Chondrocyte (in vitro differentiated cells): ENCODE data around the gene PRPF39. TPM values are rescaled to one million over a fixed set of nuclear protein-coding genes. Genes with fewer than 3 reads are reported as not detected.

Experiments
- DNase-seq: peaks from one replicate; pipeline ENCODE4 v3.0.0; 2021; ENCODE audit warnings: mixed read lengths, low spot score
- H3K27ac Mint-ChIP-seq: one replicate; pipeline ENCODE4 v1.8.0; 2021; ENCODE audit warnings: mild to moderate bottlenecking, moderate library complexity, mixed read lengths; ENCODE audit not compliant: unreplicated experiment
- H3K27me3 Mint-ChIP-seq: 2 replicates; pipeline ENCODE4 v1.8.0; 2021; ENCODE audit warnings: low read depth, mixed read lengths
- H3K36me3 Mint-ChIP-seq: 2 replicates; pipeline ENCODE4 v1.8.0; 2021; ENCODE audit warnings: low read depth, mixed read lengths
- H3K4me1 Mint-ChIP-seq: 2 replicates; pipeline ENCODE4 v1.8.0; 2021; ENCODE audit warnings: low read depth, mild to moderate bottlenecking, mixed read lengths
- H3K4me3 Mint-ChIP-seq: one replicate; pipeline ENCODE4 v1.8.0; 2021; ENCODE audit warnings: mild to moderate bottlenecking, moderate library complexity, mixed read lengths; ENCODE audit not compliant: unreplicated experiment
- H3K9me3 Mint-ChIP-seq: 2 replicates; pipeline ENCODE4 v1.8.0; 2021; ENCODE audit warnings: low read depth, mixed read lengths
- CTCF ChIP-seq: fragments of 200-600 bp; sonication (generic); IDR thresholded peaks from 2 replicates; pipeline ENCODE4 v1.5.0; 2021; ENCODE audit warnings: antibody characterized with exemption, mild to moderate bottlenecking, moderate library complexity
- total RNA-seq: library from RNA; stranded (reverse); gene quantifications from 3 replicates; pipeline ENCODE4 v1.2.1, GENCODE V29; 2021

PRPF39 gene
- total RNA-seq, 1 donor from 2014 or later: 37.1 TPM

DNA sequence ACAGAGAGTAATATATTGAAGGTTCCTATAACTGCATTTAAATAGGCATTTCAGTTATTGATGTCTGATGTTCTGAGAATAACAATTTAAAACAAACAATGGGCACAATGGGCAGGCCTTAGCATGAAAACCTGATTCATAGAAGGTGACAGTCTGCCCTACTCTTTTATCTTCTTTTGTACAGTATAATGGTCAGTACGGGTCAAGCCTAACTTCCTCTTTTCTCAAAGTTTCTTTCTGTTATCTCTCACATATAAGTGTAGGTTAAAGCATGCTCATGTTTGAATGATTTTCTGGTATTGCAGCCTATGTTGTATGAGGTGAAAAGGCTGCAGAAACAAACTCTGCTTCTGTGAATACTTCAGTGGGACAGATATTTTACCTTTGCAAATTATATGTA is 36.2 kb downstream of the PRPF39 start:
- Mint-ChIP-seq H3K27ac (no peak overlapping the region), H3K36me3 (peaks cover 33% of the 10 kb centered on the region), H3K27me3 (no peaks in the 10 kb centered on the region), H3K4me3 (no peak overlapping the region), H3K9me3 (no peaks in the 10 kb centered on the region), H3K4me1 (no peaks in the 10 kb centered on the region)
- TF ChIP-seq CTCF: no peak
- no peak for DNase-seq

DNA sequence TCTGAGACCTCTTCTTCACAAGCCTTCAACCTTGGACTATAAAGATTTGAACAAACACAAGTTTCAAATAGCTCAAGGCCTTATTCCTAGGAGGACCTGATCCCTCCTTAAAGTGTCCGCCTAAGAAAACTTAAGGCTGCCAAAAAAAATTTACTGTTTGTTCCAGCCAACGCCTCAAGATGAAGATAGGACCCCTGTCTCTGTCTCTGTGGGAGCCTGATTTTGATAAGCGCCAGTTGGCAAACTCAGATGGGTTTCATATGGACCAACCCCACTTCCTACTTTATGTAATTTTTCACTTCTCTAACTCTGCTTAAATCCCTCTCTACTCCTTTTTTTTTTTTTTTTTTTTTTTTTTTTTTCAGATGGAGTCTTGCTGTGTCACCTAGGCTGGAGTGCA is 39.4 kb downstream of the PRPF39 start:
- no peak for DNase-seq

GRCh38 chr14:45125754-45126153 is 41.8 kb downstream of the PRPF39 start:
- H3K27me3 Mint-ChIP-seq: no peaks in the 10 kb centered on the region
- peaks cover 14% of the 10 kb centered on the region for H3K4me1 Mint-ChIP-seq
- H3K4me3 Mint-ChIP-seq: no peak overlapping the region
- H3K36me3 Mint-ChIP-seq: peaks cover 20% of the 10 kb centered on the region
- no peak for TF ChIP-seq CTCF
- H3K9me3 Mint-ChIP-seq: no peaks in the 10 kb centered on the region
- no peak overlapping the region for H3K27ac Mint-ChIP-seq
- DNase-seq: no peak

More for the DNA sequence above, 39.4 kb downstream of the PRPF39 start:
- H3K27me3 Mint-ChIP-seq: no peaks in the 10 kb centered on the region
- peaks cover 2% of the 10 kb centered on the region for H3K4me1 Mint-ChIP-seq
- H3K27ac Mint-ChIP-seq: no peak overlapping the region
- no peak overlapping the region for H3K4me3 Mint-ChIP-seq
- TF ChIP-seq CTCF: no peak
- H3K36me3 Mint-ChIP-seq: peaks cover 34% of the 10 kb centered on the region
- no peaks in the 10 kb centered on the region for H3K9me3 Mint-ChIP-seq

- H3K4me1 Mint-ChIP-seq: peaks cover 39% of the 10 kb centered on the region
- no peak overlapping the region for H3K27ac Mint-ChIP-seq
- no peak overlapping the region for H3K4me3 Mint-ChIP-seq
- no peaks in the 10 kb centered on the region for H3K27me3 Mint-ChIP-seq
- H3K9me3 Mint-ChIP-seq: no peaks in the 10 kb centered on the region
- H3K36me3 Mint-ChIP-seq: peaks cover 9% of the 10 kb centered on the region
- DNase-seq: no peak
- TF ChIP-seq CTCF: no peak
Observed at GRCh38 chr14:45128963-45129629, 45.2 kb downstream of the PRPF39 start.

DNA sequence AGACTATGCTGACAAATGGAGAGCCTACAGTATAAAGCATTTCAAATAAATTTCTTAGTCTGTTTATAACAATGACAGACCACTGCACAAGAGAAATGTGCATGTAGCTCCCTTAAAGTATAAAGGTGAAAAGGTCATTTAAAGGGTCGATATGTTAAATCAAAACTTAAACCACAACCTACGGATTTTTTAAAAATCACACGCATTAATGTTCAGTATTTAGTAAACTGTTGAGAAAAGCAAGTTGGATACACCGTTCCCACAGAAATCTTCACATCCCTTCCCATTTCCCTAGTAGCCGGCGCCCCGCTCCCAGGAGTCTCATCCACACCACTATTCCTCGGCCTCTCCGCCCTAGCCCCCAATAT is 49.8 kb downstream of the PRPF39 start:
- TF ChIP-seq CTCF: no peak
- no peak for DNase-seq
- H3K36me3 Mint-ChIP-seq: peaks cover 1% of the 10 kb centered on the region
- H3K4me1 Mint-ChIP-seq: peaks cover 59% of the 10 kb centered on the region
- H3K4me3 Mint-ChIP-seq: peak overlapping the region; percentile 100
- no peaks in the 10 kb centered on the region for H3K27me3 Mint-ChIP-seq
- peak overlapping the region; percentile 99 for H3K27ac Mint-ChIP-seq
- no peaks in the 10 kb centered on the region for H3K9me3 Mint-ChIP-seq
